HG03139 (cell line): ENCODE measurements around the gene PARD3.

Experiments used
- ATAC-seq: cut with Tn5 transposase; IDR thresholded peaks from one replicate; pipeline ENCODE4 v1.9.1; 2021; ENCODE audit not compliant: unreplicated experiment

The PARD3 gene

GRCh38 chr10:34203966-34204630, 611.0 kb downstream of the PARD3 start:
- ATAC-seq: no peak

GRCh38 chr10:34200355-34200901, 614.7 kb downstream of the PARD3 start:
- no peak for ATAC-seq

- no peak for ATAC-seq
Observed at GRCh38 chr10:34198953-34199352, 616.1 kb downstream of the PARD3 start.

GRCh38 chr10:34196058-34196433, 619.0 kb downstream of the PARD3 start:
- no peak for ATAC-seq

GRCh38 chr10:34195364-34196057, 619.6 kb downstream of the PARD3 start:
- ATAC-seq: no peak

- ATAC-seq: no peak
Observed at GRCh38 chr10:34193931-34194626, 621.0 kb downstream of the PARD3 start.

- no peak for ATAC-seq
Observed at GRCh38 chr10:34192646-34193045, 622.5 kb downstream of the PARD3 start.

GRCh38 chr10:34191406-34191805, 623.7 kb downstream of the PARD3 start:
- ATAC-seq: no peak

GRCh38 chr10:34190580-34190979, 624.5 kb downstream of the PARD3 start:
- ATAC-seq: no peak

GRCh38 chr10:34189830-34190229, 625.3 kb downstream of the PARD3 start:
- no peak for ATAC-seq

- no peak for ATAC-seq
Observed at GRCh38 chr10:34188221-34188620, 626.9 kb downstream of the PARD3 start.

GRCh38 chr10:34187201-34187600, 627.9 kb downstream of the PARD3 start:
- no peak for ATAC-seq

GRCh38 chr10:34186745-34187144, 628.4 kb downstream of the PARD3 start:
- no peak for ATAC-seq

- no peak for ATAC-seq
Observed at GRCh38 chr10:34185998-34186397, 629.1 kb downstream of the PARD3 start.

- no peak for ATAC-seq
Observed at GRCh38 chr10:34184939-34185386, 630.1 kb downstream of the PARD3 start.

GRCh38 chr10:34184397-34184796, 630.7 kb downstream of the PARD3 start:
- no peak for ATAC-seq

- ATAC-seq: no peak
Observed at GRCh38 chr10:34183016-34183796, 631.9 kb downstream of the PARD3 start.

- ATAC-seq: no peak
Observed at GRCh38 chr10:34181553-34182300, 633.4 kb downstream of the PARD3 start.

- ATAC-seq: no peak
Observed at GRCh38 chr10:34180749-34181148, 634.3 kb downstream of the PARD3 start.

GRCh38 chr10:34179280-34179679, 635.8 kb downstream of the PARD3 start:
- ATAC-seq: no peak
